Transverse colon (tissue), 4 donors: Measurements from ENCODE around the gene RBM20. TPM values are rescaled to one million over a fixed set of nuclear protein-coding genes. Genes with fewer than 3 reads are reported as not detected.

Source experiments
- DNase-seq: peaks from one replicate; pipeline ENCODE4 v3.0.0-alpha.2; 2019
- H3K27ac ChIP-seq, 4 donors: fragments of 200-600 bp; sonication (generic); 2 replicates each; pipeline ENCODE4 v1.5.1; 2016 to 2018; ENCODE audit warnings: inconsistent platforms in 4 of 4
- H3K27me3 ChIP-seq: fragments of 200-600 bp; sonication (generic); 2 replicates; pipeline ENCODE4 v1.5.1; 2017; ENCODE audit warnings: inconsistent platforms
- H3K36me3 ChIP-seq, 4 donors: fragments of 200-600 bp; sonication (generic); 2 replicates each; pipeline ENCODE4 v1.5.1; 2017 to 2019; ENCODE audit warnings: inconsistent platforms in 4 of 4
- H3K4me1 ChIP-seq, 4 donors: fragments of 200-600 bp; sonication (generic); 2 replicates each; pipeline ENCODE4 v1.5.1; 2017 to 2020; ENCODE audit warnings: inconsistent platforms in 4 of 4
- H3K4me3 ChIP-seq, 4 donors: fragments of 200-600 bp; sonication (generic); 1 replicate in 1 of 4; 2 replicates in 3 of 4; pipeline versions ENCODE4 v1.5.1 to v1.6.1; 2017 to 2019; ENCODE audit warnings: inconsistent platforms in 4 of 4
- H3K9me3 ChIP-seq, 2 donors: fragments of 200-600 bp; sonication (generic); 2 replicates each; pipeline ENCODE4 v1.5.1; 2017 to 2019; ENCODE audit warnings: inconsistent platforms in 2 of 2
- EP300 ChIP-seq: sonication (generic); formaldehyde crosslinking; IDR thresholded peaks from one replicate; pipeline ENCODE4 v1.6.1; 2017; ENCODE audit warnings: antibody characterized with exemption, low read depth
- POLR2A ChIP-seq: fragments of 450-650 bp; IDR thresholded peaks from one replicate; pipeline ENCODE4 v1.6.1; 2016; ENCODE audit warnings: antibody characterized with exemption, mild to moderate bottlenecking, moderate library complexity
- POLR2AphosphoS5 ChIP-seq, 3 donors: sonication (generic); formaldehyde crosslinking; IDR thresholded peaks; one replicate each; pipeline ENCODE4 v1.6.1; 2016; ENCODE audit warnings: antibody characterized with exemption in 3 of 3
- WGBS, 2 donors: methylation state at CpG; one replicate each; pipeline ENCODE4 v1.1.5; 2018; ENCODE audit warnings: low coverage in 1 of 2; 5-methylcytosine and 5-hydroxymethylcytosine counted together
- in situ Hi-C, 4 donors: fragments of 200-750 bp; cut with MboI; loops; one replicate each; pipeline versions ENCODE4 v1.15.0 to v1.15.1; 2017; ENCODE audit warnings: low sequenced_read_pairs in 3 of 4, low pct_ligation_motif_present in 1 of 4, low pct_unique_long_range_greater_than_20kb in 1 of 4
- intact Hi-C: fragments of 100-400 bp; cut with DNase I; formaldehyde crosslinking; loops from one replicate; pipeline ENCODE4 v1.15.1; 2023; ENCODE audit warnings: low total_unique reads
- total RNA-seq, 4 donors: library from RNA; depleted of rRNA; stranded (reverse); fragments of >200 nt; gene quantifications; one replicate each; pipeline ENCODE4 v1.1.0, GENCODE V29; 2016
- TF ChIP-seq, protein P1 (sequence below), 5 experiments: fragments of 200-600 bp in 3 of 5; fragments of 450-650 bp in 2 of 5; sonication (generic) in 3 of 5; IDR thresholded peaks; 1 replicate in 2 of 5; 2 replicates in 3 of 5; pipeline ENCODE4 v1.5.1; 2016 to 2017; ENCODE audit warnings: antibody characterized with exemption in 5 of 5, inconsistent platforms in 3 of 5, mild to moderate bottlenecking in 2 of 5, moderate library complexity in 1 of 5

Gene RBM20
- total RNA-seq, 4 donors from 2014 or later, result 1.2 to 10.5 (median 2.9) TPM

DNA sequence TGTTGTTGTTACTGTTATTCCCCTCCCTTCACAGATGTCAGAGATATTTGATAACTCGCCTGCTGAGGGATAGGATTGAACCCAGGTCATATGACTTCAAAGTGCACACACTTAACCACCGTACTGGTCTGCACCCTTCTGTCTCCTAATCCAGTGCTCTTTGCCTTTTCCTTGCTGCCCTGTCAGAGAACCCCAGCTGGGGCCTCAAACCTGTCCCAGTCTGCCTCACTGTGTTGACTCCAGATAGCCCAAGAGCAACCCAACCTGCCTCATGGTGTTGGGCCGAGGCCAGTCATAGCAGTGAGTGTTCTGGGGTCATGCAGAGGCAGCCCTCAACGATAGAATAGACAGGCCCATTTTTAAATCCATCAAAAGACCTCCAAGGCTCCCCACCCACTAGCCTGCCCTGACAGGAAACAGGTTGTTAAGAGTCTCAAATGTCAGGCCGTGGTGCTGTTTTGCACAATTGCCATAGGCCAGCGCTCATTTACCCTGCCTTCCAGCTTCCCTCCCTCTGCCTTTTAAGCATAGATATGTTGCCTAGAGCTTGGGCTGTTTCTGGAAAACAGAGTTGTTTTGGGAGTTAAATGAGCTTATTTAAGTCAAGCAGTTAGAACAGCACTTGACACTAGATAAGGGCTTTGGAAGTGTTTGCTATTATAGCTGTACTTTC lies 190.6 kb downstream of the RBM20 start:
- 50 to 80% methylated on average over 2 to 6 of the region's 6 CpGs for WGBS, 2 donors
- intact Hi-C loops (no loop called here), in situ Hi-C loops (no loop called here)
- Histone ChIP-seq H3K27me3 (no peaks in the 10 kb centered on the region), H3K36me3 (no peaks in the 10 kb centered on the region), H3K4me3 (no peak overlapping the region), H3K9me3 (no peaks in the 10 kb centered on the region), H3K4me1 (peaks cover 38 to 58% (median 48%) of the 10 kb centered on the region in 4 donors), H3K27ac (peak overlapping the region; percentile 80 to 91 (median 90))
- TF ChIP-seq POLR2AphosphoS5 (IDR thresholded peaks at IDR 0.05), result no peak
- TF ChIP-seq EP300, result no peak
- TF ChIP-seq, protein P1, sequence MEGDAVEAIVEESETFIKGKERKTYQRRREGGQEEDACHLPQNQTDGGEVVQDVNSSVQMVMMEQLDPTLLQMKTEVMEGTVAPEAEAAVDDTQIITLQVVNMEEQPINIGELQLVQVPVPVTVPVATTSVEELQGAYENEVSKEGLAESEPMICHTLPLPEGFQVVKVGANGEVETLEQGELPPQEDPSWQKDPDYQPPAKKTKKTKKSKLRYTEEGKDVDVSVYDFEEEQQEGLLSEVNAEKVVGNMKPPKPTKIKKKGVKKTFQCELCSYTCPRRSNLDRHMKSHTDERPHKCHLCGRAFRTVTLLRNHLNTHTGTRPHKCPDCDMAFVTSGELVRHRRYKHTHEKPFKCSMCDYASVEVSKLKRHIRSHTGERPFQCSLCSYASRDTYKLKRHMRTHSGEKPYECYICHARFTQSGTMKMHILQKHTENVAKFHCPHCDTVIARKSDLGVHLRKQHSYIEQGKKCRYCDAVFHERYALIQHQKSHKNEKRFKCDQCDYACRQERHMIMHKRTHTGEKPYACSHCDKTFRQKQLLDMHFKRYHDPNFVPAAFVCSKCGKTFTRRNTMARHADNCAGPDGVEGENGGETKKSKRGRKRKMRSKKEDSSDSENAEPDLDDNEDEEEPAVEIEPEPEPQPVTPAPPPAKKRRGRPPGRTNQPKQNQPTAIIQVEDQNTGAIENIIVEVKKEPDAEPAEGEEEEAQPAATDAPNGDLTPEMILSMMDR (IDR thresholded peaks at IDR 0.05), result no peak
- no peak for TF ChIP-seq POLR2A
- peak; percentile 21 for DNase-seq

DNA sequence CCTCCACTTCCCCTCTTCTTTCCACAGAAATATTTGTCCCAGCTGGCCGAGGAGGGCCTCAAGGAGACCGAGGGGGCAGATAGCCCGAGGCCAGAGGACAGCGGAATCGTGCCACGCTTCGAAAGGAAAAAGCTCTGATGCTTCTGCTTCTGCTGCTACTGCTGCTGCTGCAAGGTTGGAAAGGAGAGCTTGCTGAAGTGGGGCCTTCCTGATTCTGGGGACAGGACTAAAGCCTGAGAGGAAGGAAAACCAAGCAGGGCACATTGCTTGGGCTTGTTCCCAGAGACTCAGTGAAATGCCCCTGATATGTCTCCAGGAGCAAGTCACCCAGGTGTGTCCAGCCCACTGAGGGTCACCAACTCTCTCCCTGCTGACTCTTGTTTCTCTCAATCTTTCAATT lies 191.7 kb downstream of the RBM20 start:
- 66 to 75% methylated on average over 7 of the region's 7 CpGs for WGBS, 2 donors
- no peak for DNase-seq
- Histone ChIP-seq H3K4me3 (no peak overlapping the region), H3K36me3 (no peaks in the 10 kb centered on the region), H3K27ac (peak overlapping the region; percentile 80 to 91 (median 90)), H3K4me1 (peaks cover 42 to 69% (median 55%) of the 10 kb centered on the region in 4 donors), H3K27me3 (no peaks in the 10 kb centered on the region), H3K9me3 (no peaks in the 10 kb centered on the region)
- intact Hi-C loops (no loop called here), in situ Hi-C loops (no loop called here)
- TF ChIP-seq EP300, result no peak
- TF ChIP-seq POLR2AphosphoS5 (IDR thresholded peaks at IDR 0.05), result no peak
- TF ChIP-seq, protein P1 (IDR thresholded peaks at IDR 0.05), result no peak
- TF ChIP-seq POLR2A, result no peak

DNA sequence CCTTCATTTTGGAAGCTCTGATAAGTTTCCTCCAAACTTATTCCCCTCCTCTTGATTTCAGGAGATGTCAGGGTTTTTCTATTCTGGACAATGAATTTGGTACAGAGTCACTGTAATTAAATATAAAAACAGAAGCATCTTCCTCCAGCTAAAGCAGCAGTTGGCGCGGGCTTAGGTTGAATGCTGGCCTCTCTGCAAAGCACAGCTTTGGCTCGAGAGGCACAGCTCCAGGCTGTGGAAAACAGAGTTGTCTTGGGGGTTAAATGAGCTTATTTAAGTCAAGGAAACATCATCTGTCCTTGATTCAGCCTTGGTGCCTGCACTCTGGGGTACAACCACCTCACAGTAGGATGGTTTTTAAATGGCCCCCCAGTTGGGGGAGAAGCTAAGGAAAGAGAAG lies 192.6 kb downstream of the RBM20 start:
- WGBS, 2 donors, result 80 to 89% methylated on average over 1 to 3 of the region's 3 CpGs
- Histone ChIP-seq H3K27me3 (no peaks in the 10 kb centered on the region), H3K27ac (peak overlapping the region; percentile 80 to 91 (median 90)), H3K4me3 (no peak overlapping the region), H3K36me3 (no peaks in the 10 kb centered on the region), H3K4me1 (peaks cover 51 to 78% (median 62%) of the 10 kb centered on the region in 4 donors), H3K9me3 (no peaks in the 10 kb centered on the region)
- intact Hi-C loops (no loop called here), in situ Hi-C loops (no loop called here)
- no peak for DNase-seq
- TF ChIP-seq, protein P1 (IDR thresholded peaks at IDR 0.05), result no peak
- no peak for TF ChIP-seq EP300
- no peak for TF ChIP-seq POLR2AphosphoS5 (IDR thresholded peaks at IDR 0.05)
- no peak for TF ChIP-seq POLR2A

DNA sequence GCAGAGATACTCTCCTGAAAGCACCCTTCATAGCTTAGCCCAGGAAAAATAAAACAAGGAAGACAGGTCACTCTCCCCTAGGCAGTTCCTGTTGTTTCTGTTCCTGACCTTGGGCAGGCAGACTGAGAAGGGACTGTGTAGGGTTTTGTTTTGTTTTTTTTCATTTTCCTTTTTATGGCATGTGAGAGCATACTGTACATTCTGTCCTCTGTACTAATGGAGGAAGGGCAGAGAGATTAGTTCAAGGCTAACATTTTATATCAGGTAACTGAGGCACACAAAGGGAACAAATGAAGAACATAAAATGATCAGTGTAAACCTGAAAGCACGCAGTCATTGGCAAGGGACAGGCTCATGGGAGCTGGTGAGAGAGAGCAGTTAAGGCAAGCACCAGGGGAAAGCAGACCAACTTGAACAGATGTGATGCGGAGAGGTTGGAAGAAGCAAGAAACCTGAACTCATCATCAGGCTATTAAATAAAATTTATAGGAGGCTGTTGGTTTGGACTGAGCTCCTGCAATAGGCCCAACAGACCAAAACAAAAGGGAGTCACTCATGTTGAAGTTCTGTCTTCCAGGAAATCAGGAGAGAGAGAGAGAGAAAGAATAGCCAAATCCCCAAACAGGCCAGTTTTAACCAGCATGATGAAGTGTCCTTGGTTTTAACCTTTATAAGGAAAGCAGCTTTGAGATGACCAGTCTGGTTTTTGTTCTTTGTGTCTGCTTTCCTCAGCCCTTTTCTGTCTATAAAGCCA lies 193.5 kb downstream of the RBM20 start:
- no peaks in the 10 kb centered on the region for H3K9me3 ChIP-seq
- no peaks in the 10 kb centered on the region for H3K36me3 ChIP-seq
- peak overlapping the region; percentile 80 to 91 (median 90) for H3K27ac ChIP-seq
- TF ChIP-seq POLR2A (peak; percentile 51), EP300 (peak; percentile 99), POLR2AphosphoS5 (IDR thresholded peaks at IDR 0.05) (peak in 2 of 3 donors; percentile 88 to 89)
- TF ChIP-seq, protein P1 (IDR thresholded peaks at IDR 0.05), result no peak
- in situ Hi-C loops, result no loop called here
- DNase-seq, result peak; percentile 34
- peaks cover 59 to 87% (median 71%) of the 10 kb centered on the region in 4 donors for H3K4me1 ChIP-seq
- no peaks in the 10 kb centered on the region for H3K27me3 ChIP-seq
- intact Hi-C loops, result no loop called here
- no peak overlapping the region for H3K4me3 ChIP-seq
- WGBS, 2 donors, result 42 to 57% methylated on average over 2 of the region's 2 CpGs
